GM12878 (cell line): ENCODE data around the gene NPLOC4. TPM values are rescaled to one million over a fixed set of nuclear protein-coding genes. Genes with fewer than 3 reads are reported as not detected.

Experiments
- ATAC-seq: fragments of 200-7000 bp; cut with Tn5 transposase; 3 replicates; pipeline ENCODE4 v1.9.1; 2020; ENCODE audit warnings: mild to moderate bottlenecking, moderate library complexity
- BruUV-seq: library from RNA; stranded (reverse); fragments of 400-500 nt; replicated peaks from 2 replicates; lab custom pipeline; 2021; lab: Mats Ljungman, UMichigan
- CTCF ChIA-PET: fragments of 300-600 bp; sonication (Branson Sonifier 250); formaldehyde crosslinking; extraction: SDS; loops from one replicate; lab custom pipeline; 2021; ENCODE audit warnings: inconsistent platforms; lab: Yijun Ruan, JAX
- POLR2A ChIA-PET: fragments of 350-600 bp; formaldehyde crosslinking; extraction: SDS; loops from one replicate; lab custom pipeline; 2021; ENCODE audit warnings: inconsistent platforms; lab: Charles Lee
- RAD21 ChIA-PET: fragments of 300-600 bp; sonication (Branson Sonifier 250); formaldehyde crosslinking; loops from one replicate; lab custom pipeline; 2023; ENCODE audit warnings: antibody characterized with exemption; ENCODE audit not compliant: unreplicated experiment; lab: Charles Lee
- SMC1A ChIA-PET: fragments of 300-600 bp; sonication (Branson Sonifier 250); formaldehyde crosslinking; loops from one replicate; lab custom pipeline; 2023; ENCODE audit not compliant: unreplicated experiment, uncharacterized antibody; lab: Charles Lee
- DNase-seq: peaks from one replicate; pipeline ENCODE4 v3.0.0-alpha.2; 2011; ENCODE audit warnings: low read depth, low spot score
- FAIRE-seq: peaks from 3 replicates; lab custom pipeline; 2011; peaks lifted over from hg19 to GRCh38; lab: Jason Lieb, UNC
- H2AFZ ChIP-seq: 2 replicates; pipeline ENCODE4 v1.6.0; 2011; ENCODE audit warnings: low read depth, low read length, control low read depth; ENCODE audit not compliant: control insufficient read depth
- H3K27ac ChIP-seq: 2 replicates; pipeline ENCODE4 v1.5.1; 2011; ENCODE audit warnings: control low read depth; ENCODE audit not compliant: control insufficient read depth, insufficient read depth
- H3K27me3 ChIP-seq, 2 experiments: replicated peaks in 1 of 2; 2 replicates each; pipeline versions ENCODE4 v1.6.0 to v1.6.1; 2011; ENCODE audit warnings: low read length in 1 of 2; ENCODE audit not compliant: control insufficient read depth in 2 of 2, insufficient read depth in 2 of 2
- H3K36me3 ChIP-seq, 2 experiments: 2 replicates each; pipeline ENCODE4 v1.5.1; 2011; ENCODE audit warnings: low read length in 1 of 2; ENCODE audit not compliant: control insufficient read depth in 2 of 2, insufficient read depth in 2 of 2
- H3K4me1 ChIP-seq: 2 replicates; pipeline ENCODE4 v1.6.1; 2011; ENCODE audit warnings: mild to moderate bottlenecking, low read length, moderate library complexity, mixed read lengths; ENCODE audit not compliant: control insufficient read depth, insufficient read depth
- H3K4me2 ChIP-seq: 2 replicates; pipeline ENCODE4 v1.6.0; 2011; ENCODE audit warnings: control low read depth; ENCODE audit not compliant: control insufficient read depth, insufficient read depth
- H3K4me3 ChIP-seq: fragments of 200-600 bp; sonication (generic); 2 replicates; pipeline ENCODE4 v1.5.1; 2016
- H3K79me2 ChIP-seq: 2 replicates; pipeline ENCODE4 v1.6.0; 2011; ENCODE audit warnings: low read length; ENCODE audit not compliant: control insufficient read depth, insufficient read depth
- H3K9ac ChIP-seq: 2 replicates; pipeline ENCODE4 v1.8.0; 2011; ENCODE audit warnings: low read length, control low read depth, mixed read lengths; ENCODE audit not compliant: control insufficient read depth, insufficient read depth
- H3K9me3 ChIP-seq: replicated peaks from 3 replicates; pipeline ENCODE4 v1.5.1; 2011; ENCODE audit warnings: mild to moderate bottlenecking, low read length; ENCODE audit not compliant: control insufficient read depth, insufficient read depth
- H4K20me1 ChIP-seq: 2 replicates; pipeline ENCODE4 v1.6.0; 2011; ENCODE audit not compliant: control insufficient read depth, insufficient read depth
- CBFB ChIP-seq: IDR thresholded peaks from 2 replicates; pipeline ENCODE4 v1.6.1; 2016; ENCODE audit warnings: antibody characterized with exemption, low read depth
- CBX3 ChIP-seq: fragments of 200-600 bp; sonication (generic); IDR thresholded peaks from 2 replicates; pipeline ENCODE4 v1.6.1; 2016; ENCODE audit warnings: low read depth, borderline replicate concordance
- CEBPB ChIP-seq, 2 experiments: fragments of 150-350 bp in 1 of 2; IDR thresholded peaks; 2 replicates each; pipeline ENCODE4 v1.6.1; 2012 to 2014; ENCODE audit warnings: low read depth in 2 of 2, low read length in 2 of 2, borderline replicate concordance in 1 of 2, inconsistent platforms in 1 of 2
- CHD2 ChIP-seq: IDR thresholded peaks from 2 replicates; pipeline ENCODE4 v1.6.1; 2011; ENCODE audit warnings: low read depth, low read length, improper control_type of control experiment, borderline replicate concordance
- ESRRA ChIP-seq: IDR thresholded peaks from 2 replicates; pipeline ENCODE4 v1.6.1; 2012; ENCODE audit warnings: mild to moderate bottlenecking, low read length, improper control_type of control experiment
- FOXM1 ChIP-seq: IDR thresholded peaks from 2 replicates; pipeline ENCODE4 v1.6.1; 2012; ENCODE audit warnings: low read depth, mild to moderate bottlenecking, inconsistent platforms, low read length, moderate library complexity
- JUNB ChIP-seq: IDR thresholded peaks from 2 replicates; pipeline ENCODE4 v1.6.1; 2016; ENCODE audit warnings: antibody characterized with exemption, mild to moderate bottlenecking
- MEF2B ChIP-seq: fragments of 450-650 bp; IDR thresholded peaks from 2 replicates; pipeline ENCODE4 v1.6.1; 2018; ENCODE audit warnings: mild to moderate bottlenecking, moderate library complexity; ENCODE audit not compliant: partially characterized antibody, poor library complexity, severe bottlenecking
- NFYB ChIP-seq: IDR thresholded peaks from 2 replicates; pipeline ENCODE4 v1.6.1; 2011; ENCODE audit warnings: low read depth, mild to moderate bottlenecking, low read length, improper control_type of control experiment, moderate library complexity; ENCODE audit not compliant: insufficient read depth
- POLR2AphosphoS2 ChIP-seq: IDR thresholded peaks from 2 replicates; pipeline ENCODE4 v1.6.1; 2011; ENCODE audit warnings: low read depth, mild to moderate bottlenecking, low read length, improper control_type of control experiment, moderate library complexity
- SIN3A ChIP-seq: IDR thresholded peaks from 2 replicates; pipeline ENCODE4 v1.6.1; 2012; ENCODE audit warnings: low read depth, low read length, improper control_type of control experiment
- STAT1 ChIP-seq: fragments of 450-650 bp; conservative IDR thresholded peaks from 2 replicates; pipeline ENCODE4 v1.6.1; 2014; ENCODE audit warnings: antibody characterized with exemption, mild to moderate bottlenecking
- TCF3 ChIP-seq: IDR thresholded peaks from 2 replicates; pipeline ENCODE4 v1.6.1; 2012; ENCODE audit warnings: low read depth, mild to moderate bottlenecking, low read length, borderline replicate concordance; ENCODE audit not compliant: insufficient read depth
- WRNIP1 ChIP-seq: IDR thresholded peaks from 2 replicates; pipeline ENCODE4 v1.6.1; 2011; ENCODE audit warnings: low read depth, low read length, improper control_type of control experiment, borderline replicate concordance
- ZBED1 ChIP-seq: IDR thresholded peaks from 2 replicates; pipeline ENCODE4 v1.6.1; 2016; ENCODE audit warnings: borderline replicate concordance
- ZZZ3 ChIP-seq: IDR thresholded peaks from 2 replicates; pipeline ENCODE4 v1.6.1; 2011; ENCODE audit warnings: low read depth; ENCODE audit not compliant: control insufficient read depth, insufficient read length
- WGBS: methylation state at CpG from one replicate; pipeline ENCODE4 v1.1.6; 2016; ENCODE audit warnings: low lambda C conversion rate; ENCODE audit not compliant: insufficient replicate concordance, insufficient coverage; ENCODE audit errors: missing lambda C conversion rate; 5-methylcytosine and 5-hydroxymethylcytosine counted together
- in situ Hi-C: fragments of 300-500 bp; cut with MboI; formaldehyde crosslinking; loops from 9 replicates; pipeline ENCODE4 v1.14.3; 2018; ENCODE audit warnings: mixed read lengths
- intact Hi-C: fragments of 100-400 bp; cut with micrococcal nuclease; formaldehyde crosslinking; loops from one replicate; pipeline ENCODE4 v1.14.2; 2022; ENCODE audit not compliant: unreplicated experiment
- polyA plus RNA-seq, 11 experiments: library from polyadenylated mRNA; depleted of rRNA in 4 of 11; unstranded in 6 of 11; stranded (reverse) in 5 of 11; fragments of >200 nt; fragmentation: Nextera tagmentation in 4 of 11; fragmentation: Illumina TruSeq in 1 of 11; extraction: Ambion mirVana in 4 of 11; extraction: Trizol in 1 of 11; gene quantifications; 1 replicate in 1 of 11; 2 replicates in 10 of 11; pipeline versions ENCODE4 v1.2.1 to v1.2.3, GENCODE V29; 2011 to 2016; ENCODE audit warnings: inconsistent platforms in 2 of 11, missing spikeins in 2 of 11, low read depth in 1 of 11
- total RNA-seq, 4 experiments: library from RNA; depleted of rRNA in 3 of 4; stranded (reverse); fragments of >200 nt in 3 of 4; fragmentation: Illumina TruSeq in 1 of 4; extraction: Trizol in 1 of 4; gene quantifications; 2 replicates each; pipeline versions ENCODE4 v1.2.1 to v1.2.3, GENCODE V29; 2013 to 2021
- TF ChIP-seq, protein P1 (sequence below): fragments of 450-650 bp; IDR thresholded peaks from 2 replicates; pipeline ENCODE4 v1.6.1; 2014; ENCODE audit warnings: mild to moderate bottlenecking
- TF ChIP-seq, protein P2 (sequence below): fragments of 450-650 bp; formaldehyde crosslinking; IDR thresholded peaks from 2 replicates; pipeline ENCODE4 v1.4.0; 2020; ENCODE audit warnings: mild to moderate bottlenecking, moderate library complexity
- TF ChIP-seq, protein P3 (sequence below): IDR thresholded peaks from 2 replicates; pipeline ENCODE4 v1.6.1; 2012; ENCODE audit warnings: low read depth, low read length, improper control_type of control experiment

NPLOC4 gene
- total and polyA plus RNA-seq, 10 of the 15 experiments (the other 5 are each of a cell fraction or from before 2014, with no cell fraction given), result 1.5 to 83.7 (median 45.8) TPM

DNA sequence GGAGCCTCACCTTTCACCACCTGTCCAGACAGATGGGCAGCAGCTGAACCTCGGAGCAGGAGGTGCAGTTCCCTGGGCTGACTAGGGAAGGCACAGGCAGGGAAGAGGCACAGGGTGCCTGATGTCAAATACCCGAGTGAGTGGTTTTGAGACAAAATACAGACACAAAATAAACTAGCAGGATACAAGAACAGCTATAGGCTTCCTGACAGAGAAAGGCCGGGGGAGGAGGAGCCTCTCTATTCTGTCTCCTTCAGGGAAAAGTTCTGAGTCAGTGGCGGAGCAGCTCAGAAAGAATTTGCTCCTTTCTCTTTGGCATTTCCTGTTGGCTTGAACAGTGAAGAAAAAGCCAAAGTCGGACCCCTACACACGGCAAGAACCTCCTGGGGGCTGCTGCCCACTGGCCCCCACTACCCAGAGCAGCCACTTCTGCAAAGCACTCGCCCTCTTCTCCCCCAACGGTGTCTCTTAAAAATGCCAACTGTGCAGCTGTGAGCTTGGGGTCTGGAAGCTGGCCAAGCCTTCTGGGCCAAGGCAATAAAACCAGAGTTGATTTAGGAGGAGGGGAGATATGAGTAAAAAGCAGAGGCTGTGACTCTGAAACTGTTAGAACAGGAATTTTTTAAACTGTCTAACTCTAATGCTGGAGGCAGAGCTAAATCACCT is 70.3 kb downstream of the NPLOC4 start:
- SMC1A ChIA-PET, result interaction anchor here (0.5 to 1.0 kb wide), 2 partner anchors 71 to 89 kb away, joined by 3 to 5 read pairs; no protein-coding TSS in a partner anchor
- Histone ChIP-seq H3K79me2 (no peaks in the 10 kb centered on the region), H3K27me3 (no peaks in the 10 kb centered on the region), H3K4me2 (no peak overlapping the region), H3K27ac (no peak overlapping the region), H3K4me1 (peaks cover 8% of the 10 kb centered on the region), H2AFZ (no peak overlapping the region), H3K36me3 (peaks cover 41 to 52% of the 10 kb centered on the region in 2 experiments), H4K20me1 (no peaks in the 10 kb centered on the region), H3K4me3 (no peak overlapping the region), H3K9ac (no peak overlapping the region), H3K9me3 (no peaks in the 10 kb centered on the region)
- in situ Hi-C loops (no loop called here), intact Hi-C loops (no loop called here)
- DNase-seq (no peak), FAIRE-seq (no peak), ATAC-seq (no peak)
- POLR2A ChIA-PET, result interaction anchor here (0.6 kb wide), 2 partner anchors 348 to 608 kb away, joined by 3 to 5 read pairs; no protein-coding TSS in a partner anchor
- CTCF ChIA-PET, result no interaction called here
- WGBS, result 80% methylated on average over 8 of the region's 8 CpGs
- BruUV-seq, result no TSS peak
- RAD21 ChIA-PET, result no interaction called here
- TF ChIP-seq CBFB, result no peak
- TF ChIP-seq ESRRA, result no peak
- no peak for TF ChIP-seq ZBED1
- no peak for TF ChIP-seq CEBPB (IDR thresholded peaks at IDR 0.05; ENCODE audit: borderline replicate concordance in 1 of 2, low read depth in 2 of 2, low read length in 2 of 2)
- no peak for TF ChIP-seq TCF3
- TF ChIP-seq POLR2AphosphoS2, result no peak
- no peak for TF ChIP-seq STAT1
- no peak for TF ChIP-seq FOXM1
- no peak for TF ChIP-seq SIN3A
- no peak for TF ChIP-seq CHD2
- TF ChIP-seq JUNB, result no peak
- TF ChIP-seq, protein P1, sequence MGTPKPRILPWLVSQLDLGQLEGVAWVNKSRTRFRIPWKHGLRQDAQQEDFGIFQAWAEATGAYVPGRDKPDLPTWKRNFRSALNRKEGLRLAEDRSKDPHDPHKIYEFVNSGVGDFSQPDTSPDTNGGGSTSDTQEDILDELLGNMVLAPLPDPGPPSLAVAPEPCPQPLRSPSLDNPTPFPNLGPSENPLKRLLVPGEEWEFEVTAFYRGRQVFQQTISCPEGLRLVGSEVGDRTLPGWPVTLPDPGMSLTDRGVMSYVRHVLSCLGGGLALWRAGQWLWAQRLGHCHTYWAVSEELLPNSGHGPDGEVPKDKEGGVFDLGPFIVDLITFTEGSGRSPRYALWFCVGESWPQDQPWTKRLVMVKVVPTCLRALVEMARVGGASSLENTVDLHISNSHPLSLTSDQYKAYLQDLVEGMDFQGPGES, result no peak
- TF ChIP-seq ZZZ3, result no peak
- TF ChIP-seq CBX3, result no peak
- TF ChIP-seq, protein P2, sequence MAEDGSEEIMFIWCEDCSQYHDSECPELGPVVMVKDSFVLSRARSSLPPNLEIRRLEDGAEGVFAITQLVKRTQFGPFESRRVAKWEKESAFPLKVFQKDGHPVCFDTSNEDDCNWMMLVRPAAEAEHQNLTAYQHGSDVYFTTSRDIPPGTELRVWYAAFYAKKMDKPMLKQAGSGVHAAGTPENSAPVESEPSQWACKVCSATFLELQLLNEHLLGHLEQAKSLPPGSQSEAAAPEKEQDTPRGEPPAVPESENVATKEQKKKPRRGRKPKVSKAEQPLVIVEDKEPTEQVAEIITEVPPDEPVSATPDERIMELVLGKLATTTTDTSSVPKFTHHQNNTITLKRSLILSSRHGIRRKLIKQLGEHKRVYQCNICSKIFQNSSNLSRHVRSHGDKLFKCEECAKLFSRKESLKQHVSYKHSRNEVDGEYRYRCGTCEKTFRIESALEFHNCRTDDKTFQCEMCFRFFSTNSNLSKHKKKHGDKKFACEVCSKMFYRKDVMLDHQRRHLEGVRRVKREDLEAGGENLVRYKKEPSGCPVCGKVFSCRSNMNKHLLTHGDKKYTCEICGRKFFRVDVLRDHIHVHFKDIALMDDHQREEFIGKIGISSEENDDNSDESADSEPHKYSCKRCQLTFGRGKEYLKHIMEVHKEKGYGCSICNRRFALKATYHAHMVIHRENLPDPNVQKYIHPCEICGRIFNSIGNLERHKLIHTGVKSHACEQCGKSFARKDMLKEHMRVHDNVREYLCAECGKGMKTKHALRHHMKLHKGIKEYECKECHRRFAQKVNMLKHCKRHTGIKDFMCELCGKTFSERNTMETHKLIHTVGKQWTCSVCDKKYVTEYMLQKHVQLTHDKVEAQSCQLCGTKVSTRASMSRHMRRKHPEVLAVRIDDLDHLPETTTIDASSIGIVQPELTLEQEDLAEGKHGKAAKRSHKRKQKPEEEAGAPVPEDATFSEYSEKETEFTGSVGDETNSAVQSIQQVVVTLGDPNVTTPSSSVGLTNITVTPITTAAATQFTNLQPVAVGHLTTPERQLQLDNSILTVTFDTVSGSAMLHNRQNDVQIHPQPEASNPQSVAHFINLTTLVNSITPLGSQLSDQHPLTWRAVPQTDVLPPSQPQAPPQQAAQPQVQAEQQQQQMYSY (CRISPR knock-in tag), result no peak
- no peak for TF ChIP-seq MEF2B
- TF ChIP-seq NFYB, result no peak
- TF ChIP-seq, protein P3, sequence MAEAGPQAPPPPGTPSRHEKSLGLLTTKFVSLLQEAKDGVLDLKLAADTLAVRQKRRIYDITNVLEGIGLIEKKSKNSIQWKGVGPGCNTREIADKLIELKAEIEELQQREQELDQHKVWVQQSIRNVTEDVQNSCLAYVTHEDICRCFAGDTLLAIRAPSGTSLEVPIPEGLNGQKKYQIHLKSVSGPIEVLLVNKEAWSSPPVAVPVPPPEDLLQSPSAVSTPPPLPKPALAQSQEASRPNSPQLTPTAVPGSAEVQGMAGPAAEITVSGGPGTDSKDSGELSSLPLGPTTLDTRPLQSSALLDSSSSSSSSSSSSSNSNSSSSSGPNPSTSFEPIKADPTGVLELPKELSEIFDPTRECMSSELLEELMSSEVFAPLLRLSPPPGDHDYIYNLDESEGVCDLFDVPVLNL, result no peak
- TF ChIP-seq WRNIP1, result no peak
